ENCODE results near the gene LRRC56. TPM values are rescaled to one million over a fixed set of nuclear protein-coding genes. Genes with fewer than 3 reads are reported as not detected.

The LRRC56 gene
- total and polyA plus RNA-seq, 9 of the 15 experiments (the other 6 are each of a cell fraction or from before 2014, with no cell fraction given): 0.03 to 4.5 (median 1.0) TPM; not detected in 1

DNA sequence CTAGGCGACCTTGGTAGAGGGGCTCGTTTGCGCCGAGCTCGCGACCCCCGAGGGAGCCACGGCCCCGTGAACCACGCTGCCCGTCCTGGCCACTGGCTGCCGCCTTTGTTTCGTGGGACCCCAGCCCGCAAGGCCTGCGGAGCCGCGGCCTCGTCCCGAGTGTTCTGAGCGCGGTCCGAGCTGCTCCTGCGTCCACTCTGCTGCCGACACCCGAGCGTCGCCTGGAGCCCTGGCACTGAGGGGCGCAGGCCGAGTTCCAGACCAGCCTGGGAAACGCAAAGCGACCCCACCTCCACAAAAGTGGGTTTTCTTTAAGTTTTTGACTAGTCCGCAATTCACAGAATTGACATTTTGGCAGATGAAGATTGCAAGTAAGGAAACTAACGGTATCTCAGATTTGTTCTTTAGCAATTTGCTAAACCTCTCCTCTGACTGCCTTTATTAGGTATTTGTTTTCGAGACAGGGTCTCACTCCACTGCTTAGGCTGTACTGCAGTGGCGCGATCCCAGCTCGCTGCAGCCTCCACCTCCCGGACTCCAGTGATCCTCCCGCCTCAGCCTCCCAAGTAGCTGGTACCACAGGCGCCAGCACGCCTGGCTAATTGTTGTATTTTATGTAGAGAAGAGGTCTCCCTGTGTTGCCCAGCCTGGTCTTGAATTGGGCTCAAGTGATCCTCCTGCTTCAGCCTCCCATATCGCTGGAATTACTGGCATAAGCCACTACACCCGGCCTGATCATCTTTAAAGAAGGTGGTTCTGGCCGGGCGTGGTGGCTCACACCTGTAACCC is 29.4 kb upstream of the LRRC56 start (continued):
- TF ChIP-seq, protein P1, sequence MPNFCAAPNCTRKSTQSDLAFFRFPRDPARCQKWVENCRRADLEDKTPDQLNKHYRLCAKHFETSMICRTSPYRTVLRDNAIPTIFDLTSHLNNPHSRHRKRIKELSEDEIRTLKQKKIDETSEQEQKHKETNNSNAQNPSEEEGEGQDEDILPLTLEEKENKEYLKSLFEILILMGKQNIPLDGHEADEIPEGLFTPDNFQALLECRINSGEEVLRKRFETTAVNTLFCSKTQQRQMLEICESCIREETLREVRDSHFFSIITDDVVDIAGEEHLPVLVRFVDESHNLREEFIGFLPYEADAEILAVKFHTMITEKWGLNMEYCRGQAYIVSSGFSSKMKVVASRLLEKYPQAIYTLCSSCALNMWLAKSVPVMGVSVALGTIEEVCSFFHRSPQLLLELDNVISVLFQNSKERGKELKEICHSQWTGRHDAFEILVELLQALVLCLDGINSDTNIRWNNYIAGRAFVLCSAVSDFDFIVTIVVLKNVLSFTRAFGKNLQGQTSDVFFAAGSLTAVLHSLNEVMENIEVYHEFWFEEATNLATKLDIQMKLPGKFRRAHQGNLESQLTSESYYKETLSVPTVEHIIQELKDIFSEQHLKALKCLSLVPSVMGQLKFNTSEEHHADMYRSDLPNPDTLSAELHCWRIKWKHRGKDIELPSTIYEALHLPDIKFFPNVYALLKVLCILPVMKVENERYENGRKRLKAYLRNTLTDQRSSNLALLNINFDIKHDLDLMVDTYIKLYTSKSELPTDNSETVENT (CRISPR knock-in tag; IDR thresholded peaks at IDR 0.05): peak; percentile 24; the same call in 1 of the 2 replicates
- TF ChIP-seq CHD1 (IDR thresholded peaks at IDR 0.05; ENCODE audit: low read length): peak; percentile 64
- TF ChIP-seq CXXC5 (CRISPR knock-in tag; IDR thresholded peaks at IDR 0.05): 0 out of 2 replicates have a peak, but pooled peaks have one; percentile 4
- 0 out of 4 replicates have a peak, but pooled peaks of 1 of the 2 experiments have one; percentile 2 for TF ChIP-seq SIN3A (IDR thresholded peaks at IDR 0.05; ENCODE audit: borderline replicate concordance in 2 of 2, control insufficient read depth in 1 of 2, low read depth in 2 of 2, low read length in 2 of 2)
- 0 out of 2 replicates have a peak, but pooled peaks have one; percentile 2 for TF ChIP-seq SMAD4 (CRISPR knock-in tag; conservative IDR thresholded peaks at IDR 0.05)
- TF ChIP-seq, protein P2, sequence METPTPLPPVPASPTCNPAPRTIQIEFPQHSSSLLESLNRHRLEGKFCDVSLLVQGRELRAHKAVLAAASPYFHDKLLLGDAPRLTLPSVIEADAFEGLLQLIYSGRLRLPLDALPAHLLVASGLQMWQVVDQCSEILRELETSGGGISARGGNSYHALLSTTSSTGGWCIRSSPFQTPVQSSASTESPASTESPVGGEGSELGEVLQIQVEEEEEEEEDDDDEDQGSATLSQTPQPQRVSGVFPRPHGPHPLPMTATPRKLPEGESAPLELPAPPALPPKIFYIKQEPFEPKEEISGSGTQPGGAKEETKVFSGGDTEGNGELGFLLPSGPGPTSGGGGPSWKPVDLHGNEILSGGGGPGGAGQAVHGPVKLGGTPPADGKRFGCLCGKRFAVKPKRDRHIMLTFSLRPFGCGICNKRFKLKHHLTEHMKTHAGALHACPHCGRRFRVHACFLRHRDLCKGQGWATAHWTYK (CRISPR knock-in tag; IDR thresholded peaks at IDR 0.05): 0 out of 2 replicates have a peak, but pooled peaks have one; percentile 52
- TF ChIP-seq HDAC2 (IDR thresholded peaks at IDR 0.05): no peak
- peak; percentile 1 for TF ChIP-seq RBFOX2 (IDR thresholded peaks at IDR 0.05; ENCODE audit: low read depth, low read length)
- no peak for TF ChIP-seq FOXM1 (IDR thresholded peaks at IDR 0.05; ENCODE audit: low read depth)
- peak; percentile 33; the same call in 1 of the 2 replicates for TF ChIP-seq FOXM1 (CRISPR knock-in tag; IDR thresholded peaks at IDR 0.05; ENCODE audit: low read depth)
